Bone marrow (tissue), 2 donors: Measurements from ENCODE around the gene FNBP1L.
A peak's percentile ranks its signal among the peaks of the same experiment; 100 is the strongest.
"Not testable (repeated sequence)": the region's sequence is repeated elsewhere in the genome, so short reads cannot be mapped to it uniquely, and the experiment has no call there.

Source experiments
- DNase-seq, 2 donors: peaks; one replicate each; lab custom pipeline; 2025; lab: John Stamatoyannopoulos, UW

The FNBP1L gene

GRCh38 chr1:93532780-93533378 is 85.0 kb downstream of the FNBP1L start:
- no peak for DNase-seq

DNA sequence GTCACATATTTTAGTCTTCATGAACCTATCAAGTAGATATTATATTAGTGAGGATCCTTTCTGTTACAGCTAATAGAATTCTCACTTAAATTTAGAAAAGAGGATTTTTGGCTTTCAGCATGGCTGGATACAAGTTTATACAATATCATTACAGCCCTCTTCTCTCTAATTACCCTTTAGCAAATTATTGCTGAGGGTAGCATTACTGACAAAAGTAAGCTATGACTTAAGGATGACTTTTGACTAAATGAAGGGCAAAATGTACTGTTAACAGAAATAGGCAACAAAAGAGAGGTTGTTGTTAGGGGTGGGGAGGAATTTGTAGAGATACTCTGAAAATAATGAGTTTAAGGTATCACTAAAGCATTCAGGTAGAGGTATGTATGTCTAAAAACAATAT is 85.8 kb downstream of the FNBP1L start:
- no peak for DNase-seq

DNA sequence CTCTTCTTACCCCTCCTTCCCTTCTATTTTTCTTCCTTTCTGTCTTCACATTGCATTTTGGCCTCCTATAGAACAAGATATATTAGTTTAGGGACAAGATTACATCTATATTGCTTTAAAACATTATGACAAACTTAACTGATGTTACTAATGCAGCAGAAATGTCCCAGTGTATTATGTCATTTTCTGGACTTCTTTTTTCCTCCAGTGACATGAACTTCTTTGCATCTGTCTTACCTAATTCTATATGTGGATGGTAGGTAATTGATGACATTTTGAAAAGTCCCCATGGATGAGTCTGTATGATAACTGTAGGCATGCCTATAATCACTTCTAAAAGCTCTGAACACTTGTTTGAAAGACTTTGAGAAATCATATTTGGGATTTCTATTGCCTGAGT is 89.5 kb downstream of the FNBP1L start:
- DNase-seq: no peak

- DNase-seq: no peak
Measured at GRCh38 chr1:93537924-93538323, 90.0 kb downstream of the FNBP1L start.

DNA sequence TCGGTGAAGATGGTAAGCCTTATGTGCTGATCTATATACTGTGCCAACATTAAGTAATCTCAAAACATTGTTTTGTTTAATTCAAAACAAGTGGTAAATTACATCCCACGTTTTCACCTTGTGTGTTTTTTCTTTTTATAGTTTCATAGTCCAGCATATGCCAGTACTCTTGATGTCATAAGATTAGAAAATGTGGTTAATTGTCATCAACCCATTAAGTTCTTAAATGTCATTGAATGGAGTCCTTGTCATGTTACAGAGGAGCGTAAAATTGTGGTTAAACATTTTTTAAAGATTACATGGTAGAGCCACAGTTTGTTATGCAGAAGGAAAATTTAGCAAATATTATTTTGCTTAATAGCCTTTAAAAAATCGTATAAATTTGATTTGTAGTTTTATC is 93.1 kb downstream of the FNBP1L start:
- DNase-seq: no peak

GRCh38 chr1:93542398-93542797 is 94.5 kb downstream of the FNBP1L start:
- no peak for DNase-seq

DNA sequence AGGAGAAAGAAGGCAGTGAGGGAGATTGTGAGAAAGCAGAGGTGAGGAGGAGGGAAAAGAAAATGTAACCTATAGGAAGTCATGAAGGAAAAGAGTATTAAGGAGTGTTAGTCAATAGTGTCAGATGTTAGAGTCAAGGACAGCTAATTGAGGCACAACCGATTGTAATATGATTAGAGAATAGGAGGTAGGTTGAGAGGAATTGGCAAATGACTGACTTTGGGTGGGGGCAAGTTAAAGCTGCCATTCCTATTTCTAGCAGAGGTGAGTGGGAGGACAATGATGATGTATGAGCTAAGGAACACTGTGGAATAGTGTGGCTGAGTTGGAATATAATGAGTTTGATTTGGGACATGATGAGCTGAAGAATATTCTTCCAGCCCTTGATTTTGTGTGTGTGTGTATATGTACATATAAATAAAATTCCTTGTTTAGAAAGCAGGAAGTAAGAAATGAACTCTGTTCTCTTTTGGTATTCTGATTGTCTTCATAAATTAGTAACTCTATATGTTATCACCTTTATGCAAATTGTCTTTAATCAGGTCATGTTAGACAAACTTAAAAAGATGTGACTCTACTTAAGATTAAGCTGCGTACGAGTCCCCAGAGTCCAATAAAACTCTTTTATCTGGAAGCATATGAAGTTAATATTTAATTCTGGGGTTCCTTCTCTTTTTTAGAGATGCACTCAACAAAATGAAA is 98.4 kb downstream of the FNBP1L start:
- no peak for DNase-seq

DNA sequence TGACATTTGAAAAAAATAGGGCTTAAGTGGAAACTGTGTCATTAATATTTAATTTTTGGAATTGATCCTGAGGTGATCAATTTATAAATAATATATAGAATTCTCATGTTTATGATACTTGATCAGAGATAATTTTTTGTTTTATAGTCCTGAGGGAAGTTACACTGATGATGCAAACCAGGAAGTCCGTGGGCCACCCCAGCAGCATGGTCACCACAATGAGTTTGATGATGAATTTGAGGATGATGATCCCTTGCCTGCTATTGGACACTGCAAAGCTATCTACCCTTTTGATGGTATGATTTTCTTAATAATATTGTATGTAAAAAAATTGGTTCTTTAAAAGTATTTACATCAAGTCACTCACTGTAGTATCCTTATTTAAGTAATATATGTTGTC is 101.2 kb downstream of the FNBP1L start:
- no peak for DNase-seq

- peak in 1 of 2 donors; percentile 48 for DNase-seq
Measured at GRCh38 chr1:93549811-93550210, 101.9 kb downstream of the FNBP1L start.

- peak in 1 of 2 donors; percentile 75 for DNase-seq
Measured at GRCh38 chr1:93552741-93553455, 105.0 kb downstream of the FNBP1L start.

- DNase-seq: not testable (repeated sequence)
Measured at GRCh38 chr1:93553886-93554490, 106.1 kb downstream of the FNBP1L start.

GRCh38 chr1:93554883-93555872 is 107.3 kb downstream of the FNBP1L start:
- peak in 1 of 2 donors; percentile 4 for DNase-seq

GRCh38 chr1:93556291-93556690 is 108.4 kb downstream of the FNBP1L start:
- DNase-seq: no peak

- peak in 1 of 2 donors; percentile 41 for DNase-seq
Measured at GRCh38 chr1:93559045-93559444, 111.1 kb downstream of the FNBP1L start.

DNA sequence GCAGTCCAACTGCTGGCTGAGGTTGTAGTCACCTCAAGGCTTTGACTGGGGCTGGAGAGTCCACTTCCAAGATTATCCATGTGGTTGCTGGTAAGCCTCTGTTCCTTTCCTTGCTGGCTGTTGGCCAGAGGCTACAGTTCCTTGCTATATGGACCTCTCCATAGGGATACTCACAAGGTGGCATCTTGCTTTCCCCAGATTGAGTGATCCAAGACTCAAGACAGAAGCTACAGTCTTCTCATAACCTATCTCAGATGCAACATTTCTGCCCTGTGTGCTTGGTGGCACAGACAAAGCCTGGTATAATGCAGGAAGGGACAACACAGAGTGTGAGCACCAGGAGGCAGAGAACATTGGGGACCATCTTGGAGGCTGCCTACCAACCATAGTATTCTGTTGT is 111.8 kb downstream of the FNBP1L start:
- DNase-seq: no peak

DNA sequence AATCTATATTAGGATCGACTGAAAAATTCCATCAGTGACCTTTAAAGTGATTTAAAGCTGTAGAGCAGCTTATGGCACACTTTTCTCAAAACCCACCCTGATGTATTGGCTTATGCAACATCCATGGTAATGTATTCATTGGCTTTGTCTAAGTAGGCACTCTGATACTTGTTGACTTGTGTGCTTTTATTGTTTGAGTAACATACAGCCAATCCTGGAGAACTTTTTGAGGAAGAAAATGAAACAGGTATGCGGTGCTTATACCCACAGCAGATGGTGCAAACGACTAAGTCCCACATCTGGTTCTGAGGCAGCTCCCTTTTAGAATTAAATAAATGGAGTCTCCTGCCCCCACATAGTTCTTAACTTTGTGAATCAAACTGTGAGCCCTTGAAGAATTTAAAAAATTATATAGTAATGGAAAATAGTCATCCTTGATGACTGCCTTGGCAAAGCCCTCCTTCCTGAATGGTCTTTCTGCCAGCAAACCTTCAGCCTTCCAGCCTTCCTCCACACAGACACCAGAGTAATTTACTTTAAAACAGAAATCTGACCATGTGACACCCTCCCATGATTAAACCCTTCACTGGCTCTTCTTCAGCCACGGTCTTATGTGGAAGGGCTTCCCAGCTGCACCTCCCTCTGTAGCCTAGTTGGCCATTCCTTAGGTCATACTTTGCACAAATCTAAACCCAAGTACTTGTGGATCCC is 117.7 kb downstream of the FNBP1L start:
- no peak for DNase-seq

DNA sequence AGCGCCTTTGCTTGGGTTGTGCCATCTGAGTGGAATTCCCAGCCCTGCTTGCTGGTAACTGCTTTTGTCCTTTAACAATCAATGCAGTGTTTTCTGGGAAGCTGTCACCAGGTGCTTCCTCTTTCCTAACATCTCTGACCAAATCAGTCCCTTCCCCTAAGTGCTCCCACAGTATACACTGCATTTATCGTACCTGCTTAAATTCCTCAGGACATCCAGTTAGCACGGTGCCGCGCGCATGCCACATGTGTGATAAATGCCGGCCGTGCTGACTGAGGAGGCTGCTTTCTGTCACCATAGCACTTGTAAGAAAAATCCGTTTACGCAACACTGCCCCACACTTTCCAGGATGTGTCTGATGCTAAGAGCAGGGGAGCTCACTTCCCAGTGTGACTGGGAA is 118.3 kb downstream of the FNBP1L start:
- no peak for DNase-seq

DNA sequence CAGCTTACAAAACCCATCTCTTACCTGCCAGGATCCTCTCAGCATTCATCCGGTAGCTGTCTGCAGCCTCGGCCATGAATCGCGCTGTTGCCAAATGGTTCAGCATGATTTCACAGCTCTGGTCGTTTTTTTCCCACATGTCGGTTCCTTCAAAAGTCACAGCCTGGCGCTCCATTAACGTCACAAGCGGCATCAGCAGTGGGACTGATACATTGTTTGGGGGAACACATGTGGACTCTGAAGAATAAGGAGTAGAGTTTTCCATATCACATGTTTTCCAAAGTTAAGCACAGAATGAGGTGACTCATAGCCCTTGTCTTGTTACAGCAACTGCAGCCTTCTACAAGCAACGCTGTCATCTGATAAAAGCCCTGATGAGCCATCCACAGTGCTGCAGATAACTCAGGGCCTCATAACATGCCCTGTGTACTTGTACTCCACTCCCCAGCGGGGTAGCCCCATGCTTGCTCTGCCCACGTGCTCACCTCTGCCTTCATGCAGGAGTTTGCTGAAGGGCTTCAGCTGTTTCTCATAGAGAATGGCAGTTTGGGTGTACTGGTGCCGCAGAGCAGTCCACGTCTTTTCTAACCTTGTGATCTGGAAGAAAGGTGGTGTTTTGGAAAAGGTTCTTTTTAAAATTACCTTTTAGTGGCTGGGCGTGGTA is 119.5 kb downstream of the FNBP1L start:
- no peak for DNase-seq

DNA sequence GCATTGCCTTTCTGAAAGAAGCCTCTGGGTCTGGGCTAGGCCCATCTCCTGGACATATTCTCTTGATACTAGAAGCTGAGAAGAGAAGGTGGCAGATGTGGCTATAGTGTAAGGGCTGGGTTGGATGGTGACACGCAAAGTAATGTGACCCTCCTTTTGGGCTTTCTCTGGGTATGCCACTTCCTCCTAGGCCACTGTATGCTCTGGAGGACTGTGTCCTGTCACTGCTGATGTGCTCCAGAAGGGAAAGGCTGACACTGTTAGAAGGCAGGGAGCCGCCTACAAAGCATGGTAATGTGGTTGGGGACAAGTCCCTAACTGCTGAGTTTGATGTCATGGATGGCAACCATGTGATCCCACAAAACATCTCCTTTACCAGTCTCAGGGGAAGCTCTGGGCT is 121.6 kb downstream of the FNBP1L start:
- no peak for DNase-seq

DNA sequence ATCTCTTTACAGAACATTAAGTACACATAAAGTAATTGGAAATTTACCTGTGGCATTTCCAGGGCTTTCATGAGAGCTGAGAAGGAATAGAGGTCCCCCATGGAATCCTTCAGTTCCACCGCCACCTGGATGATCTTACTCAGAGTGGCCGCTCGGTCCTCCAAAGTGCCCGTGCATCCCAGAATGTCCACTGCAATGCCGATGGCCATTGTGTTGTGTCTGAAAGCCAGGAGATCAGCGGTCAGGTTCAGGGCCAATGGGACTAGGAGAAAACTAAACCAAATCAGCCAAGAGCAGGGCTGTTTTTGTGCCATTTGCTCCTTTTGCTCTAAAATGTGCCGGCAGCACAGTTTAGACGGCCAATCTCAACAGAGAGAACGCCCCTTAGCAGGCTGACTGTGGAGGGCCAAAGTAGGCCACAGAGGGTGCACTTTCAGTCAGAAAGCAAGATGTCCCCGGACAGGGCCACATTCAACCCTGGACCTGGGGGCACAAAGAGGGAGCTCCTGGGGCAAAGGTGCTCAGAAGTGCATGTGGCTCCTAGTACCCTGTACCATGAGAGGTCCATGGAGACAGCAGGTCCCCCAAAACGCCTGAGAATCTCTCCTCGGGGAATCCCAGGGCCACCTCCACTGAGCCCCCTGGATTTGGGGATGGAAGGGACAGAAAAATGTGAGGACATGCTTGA is 123.8 kb downstream of the FNBP1L start:
- no peak for DNase-seq
